DOHH2 (cell line): ENCODE data around the gene SLC35B2.

Experiments
- H3F3A ChIP-seq: fragments of 200-600 bp; sonication (generic), shearing (Covaris generic); 2 replicates; pipeline ENCODE4 v1.6.0; 2016; ENCODE audit warnings: antibody characterized with exemption, mild to moderate bottlenecking; ENCODE audit not compliant: control insufficient read depth, insufficient read depth
- H3K27ac ChIP-seq: fragments of 200-600 bp; sonication (generic); 2 replicates; pipeline ENCODE4 v1.5.1; 2014; ENCODE audit warnings: low read depth, mild to moderate bottlenecking, low read length, moderate library complexity
- H3K27me3 ChIP-seq: fragments of 200-600 bp; sonication (generic); 2 replicates; pipeline ENCODE4 v1.6.1; 2014; ENCODE audit warnings: mild to moderate bottlenecking, low read length, mixed read lengths; ENCODE audit not compliant: control insufficient read depth
- H3K36me3 ChIP-seq: fragments of 200-600 bp; sonication (generic); 2 replicates; pipeline ENCODE4 v1.6.1; 2014; ENCODE audit warnings: mild to moderate bottlenecking, low read length, moderate library complexity, mixed read lengths; ENCODE audit not compliant: control insufficient read depth
- H3K4me1 ChIP-seq: fragments of 200-600 bp; sonication (generic); 2 replicates; pipeline ENCODE4 v1.6.1; 2014; ENCODE audit warnings: mild to moderate bottlenecking, low read length, mixed read lengths; ENCODE audit not compliant: control insufficient read depth
- H3K4me2 ChIP-seq: fragments of 200-600 bp; sonication (generic); 2 replicates; pipeline ENCODE4 v1.6.0; 2014; ENCODE audit warnings: mild to moderate bottlenecking, low read length, moderate library complexity
- H3K4me3 ChIP-seq: fragments of 200-600 bp; sonication (generic); 2 replicates; pipeline ENCODE4 v1.5.1; 2014; ENCODE audit warnings: mild to moderate bottlenecking, low read length, mixed read lengths
- H3K79me2 ChIP-seq: fragments of 200-600 bp; sonication (generic); 2 replicates; pipeline ENCODE4 v1.6.1; 2014; ENCODE audit warnings: mild to moderate bottlenecking, low read length, mixed read lengths; ENCODE audit not compliant: control insufficient read depth
- H3K9me2 ChIP-seq: fragments of 200-600 bp; sonication (generic); replicated peaks from 2 replicates; pipeline ENCODE4 v1.6.1; 2014; ENCODE audit warnings: mild to moderate bottlenecking, low read length, mixed read lengths; ENCODE audit not compliant: control insufficient read depth
- H3K9me3 ChIP-seq: fragments of 200-600 bp; sonication (generic); 2 replicates; pipeline ENCODE4 v1.6.1; 2014; ENCODE audit warnings: antibody characterized with exemption, low read length, mixed read lengths; ENCODE audit not compliant: control insufficient read depth, insufficient read depth
- H4K20me1 ChIP-seq: fragments of 200-600 bp; sonication (generic); 2 replicates; pipeline ENCODE4 v1.6.0; 2014; ENCODE audit warnings: low read depth, mild to moderate bottlenecking, antibody characterized with exemption, low read length, moderate library complexity; ENCODE audit not compliant: control insufficient read depth, insufficient read depth
- CTCF ChIP-seq: fragments of 200-600 bp; sonication (generic); IDR thresholded peaks from one replicate; pipeline ENCODE4 v1.5.1; 2014; ENCODE audit warnings: antibody characterized with exemption, mild to moderate bottlenecking, low read depth, low read length; ENCODE audit not compliant: poor library complexity, severe bottlenecking
- EZH2phosphoT487 ChIP-seq: fragments of 200-600 bp; sonication (generic); IDR thresholded peaks from 2 replicates; pipeline ENCODE4 v1.6.1; 2017; ENCODE audit warnings: borderline replicate concordance, mild to moderate bottlenecking, antibody characterized with exemption, low read length, moderate library complexity, mixed read lengths

SLC35B2 gene

GRCh38 chr6:44301782-44302564 is 44.6 kb upstream of the SLC35B2 start:
- TF ChIP-seq EZH2phosphoT487 = no peak
- TF ChIP-seq CTCF = no peak
- H3K4me3 ChIP-seq = no peak overlapping the region
- no peak overlapping the region for H3K4me2 ChIP-seq
- no peaks in the 10 kb centered on the region for H3K9me2 ChIP-seq
- no peaks in the 10 kb centered on the region for H3K4me1 ChIP-seq
- no peaks in the 10 kb centered on the region for H4K20me1 ChIP-seq
- H3K36me3 ChIP-seq = peaks cover 56% of the 10 kb centered on the region
- H3K9me3 ChIP-seq = no peaks in the 10 kb centered on the region
- no peaks in the 10 kb centered on the region for H3K79me2 ChIP-seq
- no peaks in the 10 kb centered on the region for H3F3A ChIP-seq
- H3K27me3 ChIP-seq = peaks cover 15% of the 10 kb centered on the region
- no peak overlapping the region for H3K27ac ChIP-seq

GRCh38 chr6:44301106-44301505 is 43.8 kb upstream of the SLC35B2 start:
- Histone ChIP-seq H3K4me2 (no peak overlapping the region), H3K9me3 (no peaks in the 10 kb centered on the region), H3K27ac (no peak overlapping the region), H3K9me2 (no peaks in the 10 kb centered on the region), H4K20me1 (no peaks in the 10 kb centered on the region), H3K4me3 (no peak overlapping the region), H3F3A (no peaks in the 10 kb centered on the region), H3K27me3 (peaks cover 24% of the 10 kb centered on the region), H3K4me1 (no peaks in the 10 kb centered on the region), H3K36me3 (peaks cover 50% of the 10 kb centered on the region), H3K79me2 (no peaks in the 10 kb centered on the region)
- TF ChIP-seq CTCF (no peak), EZH2phosphoT487 (no peak)

- Histone ChIP-seq H3K4me1 (no peaks in the 10 kb centered on the region), H3K27me3 (peaks cover 26% of the 10 kb centered on the region), H3K36me3 (peaks cover 44% of the 10 kb centered on the region), H4K20me1 (peaks cover 3% of the 10 kb centered on the region; the same call in 1 of the 2 replicates), H3K4me2 (no peak overlapping the region), H3K4me3 (no peak overlapping the region), H3K9me2 (no peaks in the 10 kb centered on the region), H3K9me3 (no peaks in the 10 kb centered on the region), H3K79me2 (no peaks in the 10 kb centered on the region), H3F3A (no peaks in the 10 kb centered on the region), H3K27ac (no peak overlapping the region)
- TF ChIP-seq EZH2phosphoT487 (no peak), CTCF (no peak)
Measured at GRCh38 chr6:44300292-44300823, 43.0 kb upstream of the SLC35B2 start.
